Measurements from ENCODE around the gene COX4I2.

- TF ChIP-seq, protein P1, sequence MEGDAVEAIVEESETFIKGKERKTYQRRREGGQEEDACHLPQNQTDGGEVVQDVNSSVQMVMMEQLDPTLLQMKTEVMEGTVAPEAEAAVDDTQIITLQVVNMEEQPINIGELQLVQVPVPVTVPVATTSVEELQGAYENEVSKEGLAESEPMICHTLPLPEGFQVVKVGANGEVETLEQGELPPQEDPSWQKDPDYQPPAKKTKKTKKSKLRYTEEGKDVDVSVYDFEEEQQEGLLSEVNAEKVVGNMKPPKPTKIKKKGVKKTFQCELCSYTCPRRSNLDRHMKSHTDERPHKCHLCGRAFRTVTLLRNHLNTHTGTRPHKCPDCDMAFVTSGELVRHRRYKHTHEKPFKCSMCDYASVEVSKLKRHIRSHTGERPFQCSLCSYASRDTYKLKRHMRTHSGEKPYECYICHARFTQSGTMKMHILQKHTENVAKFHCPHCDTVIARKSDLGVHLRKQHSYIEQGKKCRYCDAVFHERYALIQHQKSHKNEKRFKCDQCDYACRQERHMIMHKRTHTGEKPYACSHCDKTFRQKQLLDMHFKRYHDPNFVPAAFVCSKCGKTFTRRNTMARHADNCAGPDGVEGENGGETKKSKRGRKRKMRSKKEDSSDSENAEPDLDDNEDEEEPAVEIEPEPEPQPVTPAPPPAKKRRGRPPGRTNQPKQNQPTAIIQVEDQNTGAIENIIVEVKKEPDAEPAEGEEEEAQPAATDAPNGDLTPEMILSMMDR (tag by site-specific recombination; IDR thresholded peaks at IDR 0.05) = no peak
- TF ChIP-seq ZNF747 (tag by site-specific recombination; IDR thresholded peaks at IDR 0.05) = no peak
- TF ChIP-seq, protein P2, sequence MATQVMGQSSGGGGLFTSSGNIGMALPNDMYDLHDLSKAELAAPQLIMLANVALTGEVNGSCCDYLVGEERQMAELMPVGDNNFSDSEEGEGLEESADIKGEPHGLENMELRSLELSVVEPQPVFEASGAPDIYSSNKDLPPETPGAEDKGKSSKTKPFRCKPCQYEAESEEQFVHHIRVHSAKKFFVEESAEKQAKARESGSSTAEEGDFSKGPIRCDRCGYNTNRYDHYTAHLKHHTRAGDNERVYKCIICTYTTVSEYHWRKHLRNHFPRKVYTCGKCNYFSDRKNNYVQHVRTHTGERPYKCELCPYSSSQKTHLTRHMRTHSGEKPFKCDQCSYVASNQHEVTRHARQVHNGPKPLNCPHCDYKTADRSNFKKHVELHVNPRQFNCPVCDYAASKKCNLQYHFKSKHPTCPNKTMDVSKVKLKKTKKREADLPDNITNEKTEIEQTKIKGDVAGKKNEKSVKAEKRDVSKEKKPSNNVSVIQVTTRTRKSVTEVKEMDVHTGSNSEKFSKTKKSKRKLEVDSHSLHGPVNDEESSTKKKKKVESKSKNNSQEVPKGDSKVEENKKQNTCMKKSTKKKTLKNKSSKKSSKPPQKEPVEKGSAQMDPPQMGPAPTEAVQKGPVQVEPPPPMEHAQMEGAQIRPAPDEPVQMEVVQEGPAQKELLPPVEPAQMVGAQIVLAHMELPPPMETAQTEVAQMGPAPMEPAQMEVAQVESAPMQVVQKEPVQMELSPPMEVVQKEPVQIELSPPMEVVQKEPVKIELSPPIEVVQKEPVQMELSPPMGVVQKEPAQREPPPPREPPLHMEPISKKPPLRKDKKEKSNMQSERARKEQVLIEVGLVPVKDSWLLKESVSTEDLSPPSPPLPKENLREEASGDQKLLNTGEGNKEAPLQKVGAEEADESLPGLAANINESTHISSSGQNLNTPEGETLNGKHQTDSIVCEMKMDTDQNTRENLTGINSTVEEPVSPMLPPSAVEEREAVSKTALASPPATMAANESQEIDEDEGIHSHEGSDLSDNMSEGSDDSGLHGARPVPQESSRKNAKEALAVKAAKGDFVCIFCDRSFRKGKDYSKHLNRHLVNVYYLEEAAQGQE (tag by site-specific recombination; IDR thresholded peaks at IDR 0.05) = no peak
Measured at GRCh38 chr20:31596831-31597480, 40.8 kb upstream of the COX4I2 start.
